ENCODE measurements around the gene SDCBP2.

Gene SDCBP2

DNA sequence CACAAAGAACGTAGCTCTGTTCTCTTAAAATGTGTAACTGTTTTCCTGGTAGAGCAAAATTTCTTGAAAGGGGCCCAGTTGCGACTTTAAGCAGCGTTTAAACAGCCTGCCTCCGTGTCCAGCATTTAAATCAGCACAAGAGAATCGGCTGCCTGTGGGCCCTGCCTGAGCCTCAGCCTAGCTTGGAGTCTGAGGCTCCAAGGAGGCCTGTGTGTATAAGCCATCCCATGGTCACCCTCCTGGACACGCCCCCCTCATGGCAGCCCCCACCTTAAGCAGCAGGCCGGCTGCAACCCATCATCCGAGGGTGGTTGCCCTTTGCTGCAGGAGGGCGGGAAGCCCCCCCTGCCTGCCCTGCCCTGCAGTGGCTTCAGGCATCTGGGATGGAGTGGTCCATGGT is 18.9 kb downstream of the SDCBP2 start:
- DNase-seq, result no peak

DNA sequence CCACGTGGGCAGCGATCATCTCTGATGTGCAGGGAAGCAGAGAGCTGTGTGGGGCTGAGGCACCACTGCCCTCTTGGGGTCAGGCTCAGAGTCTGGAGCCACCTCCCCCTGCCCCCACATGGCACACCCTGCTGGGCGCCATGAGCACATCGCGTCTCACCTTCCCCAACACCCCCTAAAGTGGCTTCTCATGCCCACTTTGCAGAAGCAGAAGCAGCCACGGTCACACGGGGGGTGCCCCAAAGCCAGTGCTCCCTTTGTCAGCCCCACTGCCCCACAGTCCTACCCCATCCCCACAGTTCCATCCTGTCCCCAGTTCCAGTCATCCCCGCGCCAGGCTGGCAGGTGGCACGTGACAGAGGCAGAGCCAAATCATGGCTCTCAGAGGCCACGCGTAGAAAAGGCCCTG is 19.5 kb downstream of the SDCBP2 start:
- no peak for DNase-seq

DNA sequence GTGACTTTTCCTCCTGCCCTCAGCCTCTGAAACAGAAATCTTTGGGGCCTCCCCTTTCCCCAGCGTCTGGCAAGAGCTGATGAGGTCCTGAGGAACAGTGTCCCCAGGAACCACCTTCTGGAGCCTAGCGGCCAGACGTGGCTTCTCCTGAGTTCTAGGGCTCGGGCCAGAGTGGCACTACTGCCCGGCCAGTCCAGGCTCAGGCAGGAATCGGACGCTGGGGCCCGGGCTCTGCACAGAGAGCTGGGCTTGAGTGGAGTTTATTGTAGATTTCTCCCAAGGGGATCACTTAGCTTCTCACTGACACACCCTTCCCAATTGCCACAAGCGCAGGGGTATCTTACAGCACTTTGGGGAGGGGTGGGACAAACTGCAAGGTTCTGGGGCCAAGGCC is 20.2 kb downstream of the SDCBP2 start:
- no peak for DNase-seq

DNA sequence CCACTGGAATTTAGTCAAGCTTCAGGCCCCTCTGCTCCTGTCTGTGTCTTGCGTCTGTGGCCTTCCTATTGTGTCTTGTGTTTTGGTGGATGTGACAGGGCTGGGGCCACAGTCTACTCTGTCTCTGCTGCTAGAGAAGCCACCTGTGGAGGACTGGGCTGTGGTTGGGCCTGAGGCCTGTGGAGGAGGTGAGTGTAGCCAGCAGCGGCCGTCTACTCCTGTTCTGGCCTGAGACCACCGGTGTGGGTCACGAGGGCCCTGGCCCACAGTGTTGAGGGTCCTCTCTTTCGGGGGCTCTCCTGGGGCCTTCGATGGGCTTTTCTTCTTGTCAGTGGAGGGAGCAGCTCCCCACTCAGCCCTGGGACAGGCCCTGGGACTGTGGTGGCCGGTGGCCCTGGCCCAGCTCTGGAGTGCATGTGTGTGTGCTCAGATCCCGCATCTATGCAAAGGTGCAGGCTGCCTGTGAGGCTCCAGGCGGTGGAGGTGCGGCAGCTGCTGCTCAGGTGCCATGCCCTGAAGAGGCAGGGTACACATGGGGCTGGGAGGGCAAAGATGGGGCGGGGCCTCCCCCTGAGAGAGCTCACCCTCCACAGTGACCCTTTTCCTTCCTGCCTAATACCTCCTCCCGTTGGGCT is 20.8 kb downstream of the SDCBP2 start:
- DNase-seq, result no peak

DNA sequence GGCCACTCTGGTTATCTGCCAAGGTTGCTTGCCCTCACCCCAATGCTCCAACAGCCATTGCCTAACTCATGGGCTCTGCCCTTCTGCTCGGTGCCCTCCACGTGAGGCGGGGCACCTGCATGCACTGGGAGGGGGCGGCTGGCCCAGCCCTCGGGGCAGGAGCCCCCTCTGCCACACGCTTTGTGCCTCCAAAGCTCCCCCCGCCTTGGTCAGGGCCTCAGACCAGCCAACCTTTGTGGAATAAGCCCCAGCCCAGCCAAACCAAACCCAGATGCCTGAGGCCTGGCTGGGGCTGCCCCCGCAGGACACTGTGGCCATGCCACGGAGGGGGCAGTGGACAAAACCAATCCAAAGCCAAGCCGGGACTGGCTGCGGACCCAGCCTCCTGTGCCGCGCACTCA is 21.4 kb downstream of the SDCBP2 start:
- DNase-seq, result no peak

DNA sequence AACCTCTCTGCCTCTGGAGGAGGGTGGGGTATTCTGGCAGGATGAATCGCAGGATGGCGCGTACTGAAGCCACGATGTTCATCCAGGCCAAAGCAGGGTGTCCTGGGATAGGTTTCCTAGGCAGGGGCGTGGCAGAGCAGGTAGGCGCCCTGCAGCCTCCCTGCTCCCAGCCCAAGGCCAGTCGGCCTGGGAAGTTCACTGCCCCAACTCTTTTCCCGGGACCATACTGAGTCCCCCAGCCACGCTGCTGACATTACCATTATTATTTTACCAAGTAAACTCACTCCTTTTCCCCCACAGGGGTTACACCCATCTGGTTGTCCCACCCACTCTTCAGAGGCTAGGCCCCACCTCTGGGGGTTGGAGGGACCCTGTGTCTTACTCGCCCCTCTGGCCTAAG is 21.8 kb downstream of the SDCBP2 start:
- DNase-seq, result no peak

DNA sequence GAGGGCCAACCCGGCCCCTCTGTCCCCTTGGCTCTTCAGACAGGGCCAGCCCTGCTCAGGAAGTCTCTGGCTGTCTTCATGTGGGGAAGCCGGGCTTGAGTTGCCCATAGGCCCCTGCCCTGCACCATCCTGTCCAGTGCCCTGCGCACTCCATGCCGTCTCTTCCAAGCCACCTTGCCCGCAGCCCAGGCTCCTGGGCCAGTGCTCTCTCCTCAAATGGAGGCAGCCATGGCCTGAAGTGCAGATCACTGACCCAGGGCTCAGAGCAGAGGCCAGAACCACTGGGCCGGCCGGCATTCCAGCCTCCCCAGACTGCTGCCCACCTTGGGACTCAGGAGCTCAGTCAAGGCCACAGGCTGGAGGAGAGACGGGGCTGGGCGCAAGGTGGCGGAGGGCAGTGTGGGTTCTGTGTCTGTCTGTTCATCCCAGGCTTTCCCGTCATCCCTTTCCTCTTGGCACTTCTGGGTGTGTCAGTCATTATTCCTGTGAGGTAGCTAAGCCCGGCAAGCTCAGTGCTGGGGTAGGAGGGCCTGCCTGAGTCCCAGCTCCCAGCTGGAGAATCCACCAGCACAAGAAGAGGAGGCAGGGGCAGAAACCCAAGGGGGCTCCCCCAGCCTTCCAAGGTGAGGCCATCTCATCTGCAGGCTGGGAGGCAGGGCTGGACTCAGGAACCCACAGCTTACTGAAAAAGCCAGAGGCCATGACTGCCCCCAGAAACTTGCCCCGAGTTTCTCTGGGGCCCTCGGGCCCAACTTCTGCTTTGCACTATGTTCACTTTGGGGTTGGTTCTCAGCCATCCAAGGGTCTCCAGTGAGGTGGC is 22.4 kb downstream of the SDCBP2 start:
- DNase-seq, result no peak

DNA sequence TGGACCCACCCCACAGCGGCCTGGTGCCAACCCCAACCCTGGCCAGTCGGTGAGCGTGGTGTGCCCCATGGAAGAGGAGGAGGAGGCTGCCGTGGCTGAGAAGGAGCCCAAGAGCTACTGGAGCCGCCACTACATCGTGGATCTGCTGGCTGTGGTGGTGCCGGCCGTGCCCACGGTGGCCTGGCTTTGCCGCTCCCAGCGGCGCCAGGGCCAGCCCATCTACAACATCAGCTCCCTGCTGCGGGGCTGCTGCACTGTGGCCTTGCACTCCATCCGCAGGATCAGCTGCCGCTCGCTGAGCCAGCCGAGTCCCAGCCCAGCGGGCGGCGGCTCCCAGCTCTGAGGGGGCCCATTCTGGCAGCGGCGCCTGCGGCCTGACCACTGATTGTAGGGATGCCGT is 23.2 kb downstream of the SDCBP2 start:
- no peak for DNase-seq

DNA sequence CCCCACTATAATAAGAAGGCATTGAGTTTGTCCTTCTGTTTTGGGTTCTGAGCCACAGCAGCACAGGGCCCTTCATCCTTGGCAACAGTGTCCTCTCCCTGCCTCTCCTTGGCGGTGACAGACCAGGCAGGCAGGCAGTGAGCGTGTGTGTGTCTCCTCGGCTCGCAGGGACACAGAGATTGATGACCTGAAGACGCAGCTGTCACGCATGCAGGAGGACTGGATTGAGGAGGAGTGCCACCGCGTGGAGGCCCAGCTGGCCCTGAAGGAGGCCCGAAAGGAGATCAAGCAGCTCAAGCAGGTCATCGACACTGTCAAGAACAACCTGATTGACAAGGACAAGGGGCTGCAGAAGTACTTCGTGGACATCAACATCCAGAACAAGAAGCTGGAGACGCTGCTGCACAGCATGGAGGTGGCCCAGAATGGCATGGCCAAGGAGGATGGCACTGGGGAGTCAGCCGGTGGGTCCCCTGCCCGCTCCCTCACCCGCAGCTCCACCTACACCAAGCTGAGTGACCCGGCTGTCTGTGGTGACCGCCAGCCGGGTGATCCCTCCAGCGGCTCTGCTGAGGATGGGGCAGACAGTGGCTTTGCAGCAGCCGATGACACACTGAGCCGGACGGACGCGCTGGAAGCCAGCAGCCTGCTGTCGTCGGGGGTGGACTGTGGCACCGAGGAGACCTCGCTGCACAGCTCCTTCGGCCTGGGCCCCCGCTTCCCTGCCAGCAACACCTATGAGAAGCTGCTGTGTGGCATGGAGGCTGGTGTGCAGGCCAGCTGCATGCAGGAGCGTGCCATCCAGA is 24.0 kb downstream of the SDCBP2 start:
- DNase-seq, result no peak

DNA sequence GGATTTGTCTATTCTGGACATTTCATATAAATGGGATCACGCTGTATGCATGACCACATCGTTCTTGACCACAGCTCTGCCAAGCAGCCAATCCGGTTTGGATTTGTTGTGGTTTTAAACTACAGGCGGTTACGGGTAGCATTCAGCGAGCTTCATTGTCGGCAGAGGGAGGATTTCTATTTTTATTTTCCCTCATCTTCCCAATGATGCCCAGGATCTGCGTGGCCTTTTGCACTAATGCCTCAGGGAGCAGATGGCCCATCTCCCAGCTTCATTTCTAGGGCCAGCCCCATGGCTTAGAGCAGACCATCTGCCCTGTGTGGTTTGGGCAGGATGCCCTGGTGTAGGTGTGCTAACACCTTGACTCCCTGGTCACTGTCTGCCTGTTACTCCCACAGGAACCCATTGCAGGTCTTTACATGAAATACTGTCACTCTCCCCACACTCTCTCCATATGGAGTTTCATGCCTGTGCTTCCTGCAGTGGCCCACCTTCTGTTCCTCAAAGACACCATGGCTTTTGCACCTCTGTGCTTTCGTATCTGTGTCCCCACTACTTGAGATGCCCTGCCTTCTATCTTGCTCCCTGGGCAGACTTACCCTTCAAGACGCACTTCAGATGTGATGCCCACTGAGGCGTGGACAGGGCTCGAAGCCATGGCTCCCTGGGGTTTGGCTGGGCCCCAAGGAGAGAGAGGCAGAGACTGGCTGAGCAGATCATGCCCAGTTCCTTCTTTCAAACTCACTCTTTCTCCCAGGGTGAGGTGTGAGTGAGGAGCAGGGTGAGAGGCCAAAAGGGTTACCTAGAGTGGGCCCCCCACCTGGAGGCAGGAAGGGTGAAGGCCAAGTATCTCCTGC is 26.0 kb downstream of the SDCBP2 start:
- DNase-seq, result no peak

DNA sequence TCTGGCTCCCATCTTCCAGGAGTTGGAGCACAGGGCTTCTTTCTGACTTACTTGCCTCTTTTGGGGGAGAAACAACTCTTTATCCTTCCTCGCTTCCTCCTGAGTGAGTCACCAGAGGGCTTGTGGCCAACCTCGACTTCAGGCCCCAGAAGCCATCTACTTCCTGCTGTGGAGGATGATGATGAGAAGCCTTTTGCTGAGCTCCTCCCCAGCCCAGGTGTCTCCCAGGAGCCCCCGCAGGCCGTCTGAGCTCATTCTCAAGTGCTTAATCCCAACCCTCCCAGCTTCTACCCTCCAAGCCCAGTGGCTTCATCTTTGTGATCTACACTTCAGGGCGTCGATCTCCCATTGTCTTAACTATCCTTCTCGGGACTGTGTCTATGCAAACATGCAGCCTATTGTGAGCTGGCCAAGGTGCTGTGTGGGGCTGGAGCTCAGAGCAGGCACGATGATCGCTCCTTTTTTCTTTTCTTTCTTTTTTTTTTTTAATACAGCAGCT is 27.9 kb downstream of the SDCBP2 start:
- DNase-seq, result no peak

DNA sequence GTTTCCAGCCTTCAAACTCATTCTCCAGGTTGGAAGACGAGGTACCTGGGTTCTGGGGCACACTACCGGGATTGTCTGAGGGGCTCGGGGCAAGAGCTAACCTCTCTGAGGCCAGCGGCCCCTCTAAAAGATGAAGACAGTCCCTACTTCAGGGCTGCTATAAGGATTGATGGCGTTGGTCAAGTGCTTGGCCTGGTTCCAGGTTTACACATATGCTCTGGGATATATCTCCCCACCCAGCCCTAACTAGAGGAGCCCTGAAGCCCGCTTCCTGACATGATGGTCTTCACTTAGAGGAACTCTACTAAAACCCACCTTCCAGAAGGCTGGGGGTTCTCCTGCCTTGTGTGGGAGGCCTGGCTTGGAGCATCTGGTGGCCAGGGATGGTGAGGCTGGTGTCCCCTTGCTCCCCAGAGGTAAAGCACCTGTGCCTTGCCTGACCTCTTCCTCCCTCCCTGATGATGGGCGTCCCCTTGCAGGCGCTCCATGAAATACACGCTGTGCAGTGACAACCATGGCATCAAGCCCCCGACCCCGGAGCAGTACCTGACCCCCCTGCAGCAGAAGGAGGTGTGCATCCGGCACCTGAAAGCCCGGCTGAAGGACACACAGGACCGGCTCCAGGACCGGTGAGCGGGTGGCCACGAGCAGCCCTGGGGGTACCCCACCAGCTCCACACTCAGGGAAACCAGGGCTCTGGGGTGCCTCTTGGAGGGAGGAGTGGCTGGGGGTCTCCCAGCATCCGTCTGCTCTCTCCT is 28.7 kb downstream of the SDCBP2 start:
- DNase-seq, result no peak

DNA sequence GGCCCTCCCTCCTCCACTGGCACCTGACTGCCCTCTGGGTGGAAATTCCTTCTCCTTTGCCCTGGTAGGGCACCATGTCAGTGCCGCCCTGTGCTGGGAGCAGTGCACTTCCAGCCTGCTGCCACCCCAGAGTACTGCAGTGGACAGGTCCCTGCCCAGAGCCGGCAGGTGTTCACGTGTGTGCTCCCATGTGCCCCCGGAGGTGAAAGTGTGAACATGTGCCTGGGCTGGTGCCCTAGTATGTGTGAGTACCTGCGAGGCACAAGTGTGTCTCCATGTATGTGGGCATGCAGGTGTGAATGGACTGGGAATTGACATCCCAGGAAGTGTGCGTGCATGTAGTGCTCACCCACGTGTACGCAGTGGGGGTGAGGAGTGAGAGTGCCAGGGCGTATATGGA is 29.4 kb downstream of the SDCBP2 start:
- DNase-seq, result no peak

DNA sequence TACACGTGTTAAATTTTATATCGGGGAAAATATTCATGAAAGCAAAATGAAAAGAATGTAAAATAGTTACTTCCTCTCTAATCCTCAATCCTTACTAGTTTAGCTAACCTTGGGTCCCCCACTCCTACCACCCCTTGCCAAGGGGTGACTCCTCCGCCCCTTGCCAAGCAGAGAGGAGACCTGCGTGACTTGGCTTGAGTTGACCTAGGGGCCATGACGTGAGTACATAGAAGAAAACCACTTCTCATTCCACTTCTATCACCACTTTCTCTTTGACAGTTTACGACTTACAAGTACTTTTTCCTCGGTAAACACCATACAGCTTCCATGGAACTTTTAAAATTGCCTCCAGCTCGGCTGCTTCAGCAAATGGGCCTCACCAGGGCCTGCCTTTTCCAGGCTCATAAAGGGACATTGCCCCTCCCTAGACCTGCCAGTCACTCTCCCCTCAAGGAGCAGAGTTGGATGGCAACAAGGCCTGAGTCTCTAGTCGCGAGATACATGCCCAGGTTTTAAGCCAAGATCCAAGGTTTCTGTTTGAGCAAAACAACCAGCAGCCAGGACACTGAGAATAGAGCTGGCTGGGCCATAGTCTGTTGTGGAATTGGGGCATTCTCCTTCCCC is 29.9 kb downstream of the SDCBP2 start:
- no peak for DNase-seq

DNA sequence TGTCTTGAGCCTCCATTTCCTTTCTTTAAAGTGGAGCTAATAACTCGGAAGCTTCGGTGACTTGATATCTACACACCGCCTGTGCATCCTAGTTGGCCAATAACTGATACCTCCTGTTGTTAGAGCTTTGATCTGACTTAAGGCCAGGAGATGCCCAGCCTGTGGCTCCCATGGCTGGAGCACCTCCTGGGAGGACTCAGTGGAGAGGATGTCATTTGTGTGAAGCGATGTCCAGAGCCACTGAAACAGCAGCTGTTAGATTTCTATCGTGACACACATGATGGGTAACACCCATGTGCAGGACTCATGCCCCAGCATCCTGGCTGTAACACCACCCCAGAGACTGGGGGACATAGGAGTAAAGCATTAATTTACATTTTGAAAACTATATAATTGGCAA is 30.8 kb downstream of the SDCBP2 start:
- no peak for DNase-seq

DNA sequence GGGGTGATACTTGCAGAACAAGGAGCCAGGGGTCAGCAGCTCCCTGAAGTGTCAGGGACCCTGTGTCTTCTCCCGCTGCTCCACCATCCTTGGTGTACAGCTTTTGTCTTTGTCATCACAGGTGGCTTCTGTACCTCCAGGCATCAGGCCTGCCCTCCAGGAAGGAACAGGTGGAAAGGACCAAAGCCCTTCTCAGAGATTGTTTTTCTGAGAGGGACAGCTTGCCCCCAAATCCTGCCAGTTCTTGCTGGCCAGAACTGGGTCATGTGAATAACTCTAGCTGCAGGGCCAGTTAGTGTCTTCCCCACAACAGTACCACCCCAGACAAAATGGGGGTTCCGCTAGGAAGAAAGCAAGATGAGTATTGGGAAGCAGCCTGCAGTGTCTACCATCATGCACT is 31.5 kb downstream of the SDCBP2 start:
- no peak for DNase-seq

DNA sequence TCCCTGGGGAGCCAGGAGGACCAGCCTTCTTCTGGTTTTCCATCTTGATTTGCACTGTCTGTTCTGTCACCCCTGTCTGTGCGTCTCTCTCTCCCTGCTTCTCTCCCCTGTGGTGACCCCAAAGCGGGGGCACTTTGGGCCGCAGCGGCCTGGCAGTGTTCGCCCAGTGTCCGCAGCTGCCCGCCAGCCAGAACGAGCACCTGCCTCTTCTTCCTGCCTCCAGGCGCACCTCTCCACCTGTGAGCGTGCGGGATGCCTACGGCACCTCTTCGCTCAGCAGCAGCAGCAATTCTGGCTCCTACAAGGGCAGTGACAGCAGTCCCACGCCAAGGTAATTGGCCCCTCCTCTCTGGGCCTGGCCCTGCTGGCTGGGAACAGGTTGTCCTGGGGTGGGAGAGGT is 32.0 kb downstream of the SDCBP2 start:
- no peak for DNase-seq

DNA sequence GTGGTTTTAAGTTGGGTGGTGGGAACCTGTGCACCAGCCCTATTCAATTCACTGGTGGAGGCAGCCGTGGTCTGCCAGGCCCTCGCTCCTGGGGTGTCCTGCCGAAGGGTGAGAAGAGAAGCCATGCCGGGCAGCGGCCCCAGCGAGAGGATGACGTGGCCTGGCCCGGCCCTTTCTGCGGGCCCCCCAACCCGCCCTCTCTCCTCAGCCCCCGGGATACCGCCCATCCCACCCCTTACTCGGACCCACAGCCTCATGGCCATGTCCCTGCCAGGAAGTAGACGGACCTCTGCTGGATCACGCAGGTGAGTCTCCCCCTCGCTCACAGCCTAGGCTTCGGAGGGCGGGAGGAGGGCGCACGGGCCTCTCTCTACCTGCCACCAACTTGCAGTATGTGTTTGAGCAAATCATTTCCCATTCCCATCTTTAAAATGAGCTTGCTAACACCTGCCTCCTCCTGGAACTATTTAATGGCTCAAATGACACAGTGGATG is 32.8 kb downstream of the SDCBP2 start:
- no peak for DNase-seq

DNA sequence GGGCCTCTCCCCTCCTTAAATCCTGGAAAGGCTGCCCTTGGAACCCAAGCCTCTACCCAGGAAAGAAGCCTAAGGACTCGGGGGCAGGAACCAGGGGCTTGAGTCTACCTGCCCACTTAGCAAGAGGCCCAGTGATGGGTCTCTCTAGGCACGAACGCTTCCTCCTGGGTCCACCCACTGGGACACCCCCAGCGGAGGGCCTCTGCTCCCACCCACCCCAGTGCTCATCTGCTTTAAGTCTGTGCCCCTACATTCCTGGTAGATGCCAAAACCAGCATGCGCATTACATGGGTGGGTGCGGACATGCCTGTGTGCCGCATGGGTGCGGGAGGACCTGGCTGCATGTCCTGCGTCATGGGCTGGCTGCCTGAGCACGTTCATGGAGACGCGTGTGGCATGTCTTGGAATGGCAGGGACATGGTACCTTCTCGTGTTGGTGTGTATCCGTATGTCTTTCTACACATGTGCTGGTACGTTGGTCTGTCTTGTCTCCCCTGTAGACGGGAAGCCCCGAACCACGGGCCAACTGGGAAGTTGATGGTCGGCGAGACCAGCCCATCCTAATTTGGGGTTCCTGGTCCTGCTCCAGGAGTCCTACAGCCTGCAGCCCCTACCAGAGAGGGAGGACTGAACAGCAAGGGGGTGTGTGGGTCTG is 33.5 kb downstream of the SDCBP2 start:
- DNase-seq, result no peak

DNA sequence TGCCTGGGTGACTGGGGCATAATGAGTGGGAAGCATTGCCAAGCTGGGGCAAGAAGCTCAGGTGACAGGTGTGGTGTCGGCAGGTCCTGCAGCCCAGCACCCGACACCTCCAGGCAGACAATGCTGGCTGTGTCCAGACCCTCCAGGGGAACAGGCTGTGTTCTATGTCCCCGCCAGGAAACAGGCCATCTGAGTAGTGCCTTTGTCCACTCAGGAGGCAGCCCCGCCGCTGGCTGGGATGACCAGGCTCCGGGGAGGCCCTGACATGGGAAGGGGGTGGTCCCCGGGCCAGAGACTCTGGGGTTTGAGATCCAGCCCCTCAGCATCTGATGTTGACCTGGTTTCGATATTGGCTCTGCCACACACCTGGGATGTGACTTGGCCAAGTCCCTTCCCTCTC is 34.4 kb downstream of the SDCBP2 start:
- no peak for DNase-seq

All from NCI-H748 treated with DMSO at 0.1 percent for 48 hours (cell line).